HG02970 (cell line): ENCODE data around the gene ALPL.
"Not testable (repeated sequence)": the region's sequence is repeated elsewhere in the genome, so short reads cannot be mapped to it uniquely, and the experiment has no call there.

Experiments used
- ATAC-seq: cut with Tn5 transposase; IDR thresholded peaks from one replicate; pipeline ENCODE4 v1.9.1; 2021; ENCODE audit warnings: mild to moderate bottlenecking, moderate library complexity, moderate number of reproducible peaks; ENCODE audit not compliant: unreplicated experiment, low FRiP score

Gene ALPL

GRCh38 chr1:21553116-21553926, 44.1 kb downstream of the ALPL start:
- ATAC-seq: no peak

- no peak for ATAC-seq
These were observed 50.8 kb downstream of the ALPL start for GRCh38 chr1:21559788-21560567.

GRCh38 chr1:21560916-21561638, 51.9 kb downstream of the ALPL start:
- ATAC-seq: no peak

- no peak for ATAC-seq
These were observed 53.7 kb downstream of the ALPL start for GRCh38 chr1:21562896-21563295.

- no peak for ATAC-seq
These were observed 54.7 kb downstream of the ALPL start for GRCh38 chr1:21563971-21564370.

- no peak for ATAC-seq
These were observed 55.4 kb downstream of the ALPL start for GRCh38 chr1:21564521-21565095.

GRCh38 chr1:21565285-21565684, 56.1 kb downstream of the ALPL start:
- ATAC-seq: no peak

GRCh38 chr1:21566361-21566760, 57.1 kb downstream of the ALPL start:
- not testable (repeated sequence) for ATAC-seq

- ATAC-seq: no peak
These were observed 58.2 kb downstream of the ALPL start for GRCh38 chr1:21567241-21568005.

- ATAC-seq: no peak
These were observed 59.0 kb downstream of the ALPL start for GRCh38 chr1:21568006-21568746.

- no peak for ATAC-seq
These were observed 59.7 kb downstream of the ALPL start for GRCh38 chr1:21568809-21569385.

- no peak for ATAC-seq
These were observed 60.8 kb downstream of the ALPL start for GRCh38 chr1:21569820-21570527.

- no peak for ATAC-seq
These were observed 61.3 kb downstream of the ALPL start for GRCh38 chr1:21570528-21570875.

GRCh38 chr1:21570885-21571284, 61.7 kb downstream of the ALPL start:
- ATAC-seq: no peak

- no peak for ATAC-seq
These were observed 63.0 kb downstream of the ALPL start for GRCh38 chr1:21572221-21572620.

GRCh38 chr1:21572735-21573277, 63.6 kb downstream of the ALPL start:
- no peak for ATAC-seq

- ATAC-seq: no peak
These were observed 64.3 kb downstream of the ALPL start for GRCh38 chr1:21573475-21573874.

- no peak for ATAC-seq
These were observed 64.8 kb downstream of the ALPL start for GRCh38 chr1:21573971-21574465.
